WERI-Rb-1 (cell line): Measurements from ENCODE around the gene KIF20B.

ENCODE experiments used
- DNase-seq: peaks from one replicate; pipeline ENCODE4 v3.0.0-alpha.2; 2020
- H3K27ac ChIP-seq: fragments of 250-450 bp; sonication (Bioruptor Pico); 2 replicates; pipeline ENCODE4 v1.5.1; 2020; ENCODE audit warnings: mild to moderate bottlenecking, moderate library complexity
- H3K27me3 ChIP-seq: fragments of 250-450 bp; sonication (Bioruptor Pico); 2 replicates; pipeline ENCODE4 v1.5.1; 2021; ENCODE audit warnings: mild to moderate bottlenecking, low read depth, moderate library complexity; ENCODE audit not compliant: insufficient read depth, severe bottlenecking
- H3K36me3 ChIP-seq: fragments of 250-450 bp; sonication (Bioruptor Pico); 2 replicates; pipeline ENCODE4 v1.5.1; 2020; ENCODE audit warnings: mild to moderate bottlenecking, moderate library complexity
- H3K4me3 ChIP-seq: 2 replicates; pipeline ENCODE4 v1.5.1; 2011; ENCODE audit warnings: low read depth, mild to moderate bottlenecking, control low read depth, low read length
- H3K9me3 ChIP-seq: fragments of 250-450 bp; sonication (Bioruptor Pico); 2 replicates; pipeline ENCODE4 v1.5.1; 2021; ENCODE audit warnings: mild to moderate bottlenecking, moderate library complexity; ENCODE audit not compliant: severe bottlenecking
- CTCF ChIP-seq: IDR thresholded peaks from 2 replicates; pipeline ENCODE4 v1.5.1; 2011; ENCODE audit warnings: low read depth, mild to moderate bottlenecking, control low read depth, inconsistent platforms, low read length

KIF20B gene

GRCh38 chr10:89702121-89702480, 711 bp downstream of the KIF20B start:
- TF ChIP-seq CTCF = no peak
- no peaks in the 10 kb centered on the region for H3K9me3 ChIP-seq
- DNase-seq = peak; percentile 10
- H3K36me3 ChIP-seq = peaks cover 8% of the 10 kb centered on the region
- no peaks in the 10 kb centered on the region for H3K27me3 ChIP-seq
- H3K4me3 ChIP-seq = peak overlapping the region; percentile 88
- H3K27ac ChIP-seq = peak overlapping the region; percentile 89

- Histone ChIP-seq H3K4me3 (no peak overlapping the region), H3K27me3 (no peaks in the 10 kb centered on the region), H3K9me3 (no peaks in the 10 kb centered on the region), H3K27ac (no peak overlapping the region), H3K36me3 (peaks cover 10% of the 10 kb centered on the region)
- no peak for TF ChIP-seq CTCF
- no peak for DNase-seq
Observed at GRCh38 chr10:89705466-89705865, 4.1 kb downstream of the KIF20B start.

- no peak overlapping the region for H3K27ac ChIP-seq
- peaks cover 16% of the 10 kb centered on the region for H3K36me3 ChIP-seq
- DNase-seq = no peak
- no peaks in the 10 kb centered on the region for H3K27me3 ChIP-seq
- no peak for TF ChIP-seq CTCF
- no peak overlapping the region for H3K4me3 ChIP-seq
- no peaks in the 10 kb centered on the region for H3K9me3 ChIP-seq
Observed at GRCh38 chr10:89706011-89706410, 4.6 kb downstream of the KIF20B start.

- Histone ChIP-seq H3K36me3 (peaks cover 19% of the 10 kb centered on the region), H3K27ac (no peak overlapping the region), H3K4me3 (no peak overlapping the region), H3K9me3 (no peaks in the 10 kb centered on the region), H3K27me3 (no peaks in the 10 kb centered on the region)
- DNase-seq = no peak
- no peak for TF ChIP-seq CTCF
Observed at GRCh38 chr10:89707372-89707771, 6.0 kb downstream of the KIF20B start.

GRCh38 chr10:89710753-89711152, 9.4 kb downstream of the KIF20B start:
- Histone ChIP-seq H3K9me3 (no peaks in the 10 kb centered on the region), H3K36me3 (peaks cover 28% of the 10 kb centered on the region), H3K27me3 (no peaks in the 10 kb centered on the region), H3K27ac (no peak overlapping the region), H3K4me3 (no peak overlapping the region)
- DNase-seq = no peak
- no peak for TF ChIP-seq CTCF

- TF ChIP-seq CTCF = no peak
- Histone ChIP-seq H3K27me3 (no peaks in the 10 kb centered on the region), H3K9me3 (no peaks in the 10 kb centered on the region), H3K36me3 (peaks cover 49% of the 10 kb centered on the region), H3K27ac (no peak overlapping the region), H3K4me3 (no peak overlapping the region)
- no peak for DNase-seq
Observed at GRCh38 chr10:89734616-89735015, 33.2 kb downstream of the KIF20B start.
